HG03520 (cell line): Measurements from ENCODE around the gene SEMA4A.
A peak's percentile ranks its signal among the peaks of the same experiment; 100 is the strongest.

Experiments used
- ATAC-seq: cut with Tn5 transposase; IDR thresholded peaks from one replicate; pipeline ENCODE4 v1.9.1; 2021; ENCODE audit warnings: mild to moderate bottlenecking, moderate library complexity; ENCODE audit not compliant: unreplicated experiment

SEMA4A gene

DNA sequence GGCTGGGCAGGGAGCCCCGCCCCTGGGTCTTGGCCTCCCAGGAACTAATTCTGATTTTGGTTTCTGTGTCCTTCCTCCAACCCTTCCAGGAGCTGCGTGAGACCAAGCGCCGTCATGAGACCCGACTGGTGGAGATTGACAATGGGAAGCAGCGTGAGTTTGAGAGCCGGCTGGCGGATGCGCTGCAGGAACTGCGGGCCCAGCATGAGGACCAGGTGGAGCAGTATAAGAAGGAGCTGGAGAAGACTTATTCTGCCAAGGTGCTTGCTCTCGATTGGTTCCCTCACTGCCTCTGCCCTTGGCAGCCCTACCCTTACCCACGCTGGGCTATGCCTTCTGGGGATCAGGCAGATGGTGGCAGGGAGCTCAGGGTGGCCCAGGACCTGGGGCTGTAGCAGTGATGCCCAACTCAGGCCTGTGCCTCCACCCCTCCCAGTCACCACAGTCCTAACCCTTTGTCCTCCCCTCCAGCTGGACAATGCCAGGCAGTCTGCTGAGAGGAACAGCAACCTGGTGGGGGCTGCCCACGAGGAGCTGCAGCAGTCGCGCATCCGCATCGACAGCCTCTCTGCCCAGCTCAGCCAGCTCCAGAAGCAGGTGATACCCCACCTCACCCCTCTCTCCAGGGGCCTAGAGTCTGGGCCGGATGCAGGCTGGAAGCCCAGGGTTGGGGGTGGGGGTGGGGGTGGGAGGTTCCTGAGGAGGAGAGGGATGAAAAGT is 18.5 kb upstream of the SEMA4A start:
- no peak for ATAC-seq

DNA sequence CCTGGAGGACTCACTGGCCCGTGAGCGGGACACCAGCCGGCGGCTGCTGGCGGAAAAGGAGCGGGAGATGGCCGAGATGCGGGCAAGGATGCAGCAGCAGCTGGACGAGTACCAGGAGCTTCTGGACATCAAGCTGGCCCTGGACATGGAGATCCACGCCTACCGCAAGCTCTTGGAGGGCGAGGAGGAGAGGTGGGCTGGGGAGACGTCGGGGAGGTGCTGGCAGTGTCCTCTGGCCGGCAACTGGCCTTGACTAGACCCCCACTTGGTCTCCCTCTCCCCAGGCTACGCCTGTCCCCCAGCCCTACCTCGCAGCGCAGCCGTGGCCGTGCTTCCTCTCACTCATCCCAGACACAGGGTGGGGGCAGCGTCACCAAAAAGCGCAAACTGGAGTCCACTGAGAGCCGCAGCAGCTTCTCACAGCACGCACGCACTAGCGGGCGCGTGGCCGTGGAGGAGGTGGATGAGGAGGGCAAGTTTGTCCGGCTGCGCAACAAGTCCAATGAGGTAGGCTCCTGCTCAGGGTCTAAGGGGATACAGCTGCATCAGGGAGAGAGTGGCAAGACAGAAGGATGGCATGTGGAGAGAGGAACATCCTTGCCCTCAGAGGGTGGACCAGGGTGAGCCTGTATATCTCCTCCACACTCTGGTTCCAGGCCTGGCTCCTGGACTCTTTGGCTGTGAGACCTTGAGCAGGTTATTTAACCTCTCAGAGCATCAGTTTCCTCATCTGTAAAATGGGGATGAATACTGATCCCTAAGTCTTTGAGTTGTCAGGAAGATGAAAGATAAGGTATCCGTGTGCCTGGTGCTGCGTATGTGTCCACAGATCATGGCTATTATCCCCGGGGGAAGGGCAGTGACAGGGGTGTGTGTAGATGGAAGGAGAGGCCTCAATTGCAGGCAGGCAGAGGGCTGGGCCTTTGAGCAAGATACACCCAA is 17.2 kb upstream of the SEMA4A start:
- no peak for ATAC-seq

DNA sequence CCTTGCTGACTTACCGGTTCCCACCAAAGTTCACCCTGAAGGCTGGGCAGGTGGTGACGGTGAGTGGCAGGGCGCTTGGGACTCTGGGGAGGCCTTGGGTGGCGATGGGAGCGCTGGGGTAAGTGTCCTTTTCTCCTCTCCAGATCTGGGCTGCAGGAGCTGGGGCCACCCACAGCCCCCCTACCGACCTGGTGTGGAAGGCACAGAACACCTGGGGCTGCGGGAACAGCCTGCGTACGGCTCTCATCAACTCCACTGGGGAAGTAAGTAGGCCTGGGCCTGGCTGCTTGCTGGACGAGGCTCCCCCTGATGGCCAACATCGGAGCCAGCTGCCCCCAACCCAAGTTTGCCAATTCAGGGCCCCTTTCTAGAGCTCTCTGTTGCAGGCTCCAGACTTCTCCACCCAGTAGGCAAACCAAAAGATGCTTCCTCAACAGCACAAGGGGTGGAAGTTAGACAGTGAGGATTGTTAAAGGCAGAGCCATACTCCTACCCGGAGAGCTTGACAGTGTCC is 16.4 kb upstream of the SEMA4A start:
- no peak for ATAC-seq

DNA sequence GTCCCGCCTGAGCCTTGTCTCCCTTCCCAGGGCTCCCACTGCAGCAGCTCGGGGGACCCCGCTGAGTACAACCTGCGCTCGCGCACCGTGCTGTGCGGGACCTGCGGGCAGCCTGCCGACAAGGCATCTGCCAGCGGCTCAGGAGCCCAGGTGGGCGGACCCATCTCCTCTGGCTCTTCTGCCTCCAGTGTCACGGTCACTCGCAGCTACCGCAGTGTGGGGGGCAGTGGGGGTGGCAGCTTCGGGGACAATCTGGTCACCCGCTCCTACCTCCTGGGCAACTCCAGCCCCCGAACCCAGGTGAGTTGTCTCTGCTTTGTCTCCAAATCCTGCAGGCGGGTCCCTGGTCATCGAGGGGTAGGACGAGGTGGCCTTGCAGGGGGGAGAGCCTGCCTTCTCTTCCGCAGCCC is 14.9 kb upstream of the SEMA4A start:
- no peak for ATAC-seq

DNA sequence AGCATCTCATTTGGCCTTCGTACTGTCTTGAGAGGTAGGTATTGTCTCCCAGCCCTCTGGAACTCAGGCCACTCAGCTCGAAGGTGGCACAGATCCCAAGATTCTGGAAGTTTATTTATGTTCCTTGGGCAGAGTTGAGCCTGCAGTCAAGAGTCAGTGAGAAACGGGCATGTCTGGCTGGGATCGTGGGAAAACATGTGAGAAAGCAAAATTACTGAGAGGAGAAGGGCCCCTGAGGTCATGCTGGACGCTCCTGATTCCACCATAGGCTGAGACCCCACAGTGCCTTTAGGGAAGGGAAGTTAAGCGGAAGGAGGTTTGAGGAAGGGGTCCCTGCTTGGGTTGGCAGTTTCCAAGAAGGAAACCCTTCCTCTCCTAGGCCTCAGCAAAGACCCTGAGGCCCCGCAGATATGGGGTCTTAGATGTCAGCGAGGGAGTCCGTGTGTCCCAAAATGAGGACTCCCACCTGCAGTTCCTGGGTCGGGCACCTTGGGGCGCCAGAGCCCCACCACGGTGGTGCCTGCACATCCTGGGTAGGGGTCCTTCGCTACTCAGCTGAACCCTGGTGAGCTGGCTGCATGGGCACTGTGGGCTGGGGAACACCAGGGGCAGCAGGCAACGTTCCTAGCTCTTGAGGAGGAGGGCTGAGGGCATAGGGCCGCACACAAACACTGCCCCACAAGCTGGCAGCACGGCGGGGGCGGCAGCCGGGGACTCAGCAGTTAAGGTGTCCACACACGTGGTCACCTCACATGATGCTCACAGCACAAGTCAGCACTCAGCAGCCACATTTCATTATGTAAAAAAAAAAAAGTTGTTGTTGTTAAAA is 12.3 kb upstream of the SEMA4A start:
- ATAC-seq = no peak

DNA sequence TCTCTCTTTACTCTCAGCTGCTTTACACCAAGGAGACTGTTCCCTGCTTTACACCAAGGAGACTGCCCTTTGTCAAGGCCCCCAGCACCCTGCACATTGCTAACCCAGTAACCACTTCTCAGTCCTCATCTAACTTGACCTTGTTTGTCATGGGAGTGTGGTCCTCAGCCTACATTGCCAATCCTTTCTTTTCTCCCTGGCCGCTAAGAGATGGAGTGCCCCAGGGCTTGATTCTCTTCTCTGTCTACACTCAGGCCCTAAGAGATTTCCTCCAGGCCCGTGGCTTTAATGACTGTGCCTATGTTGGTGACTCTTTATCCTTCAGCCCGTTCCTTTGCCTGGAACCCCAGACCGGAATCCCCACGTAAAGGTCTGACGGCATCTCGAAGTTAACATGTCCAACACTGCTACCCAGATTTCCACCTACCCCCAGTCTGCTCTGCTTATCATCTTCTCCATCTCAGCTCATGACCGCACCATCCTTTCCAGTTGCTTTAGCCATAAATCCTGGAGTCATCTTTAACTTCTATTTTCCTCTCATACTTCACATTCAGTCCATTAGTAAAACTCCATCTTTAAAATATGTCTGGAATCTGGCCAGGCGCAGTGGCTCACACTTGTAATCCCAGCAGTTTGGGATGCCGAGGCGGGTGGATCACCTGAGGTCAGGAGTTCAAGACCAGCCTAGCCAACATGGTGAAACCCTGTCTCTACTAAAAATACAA is 9.5 kb upstream of the SEMA4A start:
- no peak for ATAC-seq

DNA sequence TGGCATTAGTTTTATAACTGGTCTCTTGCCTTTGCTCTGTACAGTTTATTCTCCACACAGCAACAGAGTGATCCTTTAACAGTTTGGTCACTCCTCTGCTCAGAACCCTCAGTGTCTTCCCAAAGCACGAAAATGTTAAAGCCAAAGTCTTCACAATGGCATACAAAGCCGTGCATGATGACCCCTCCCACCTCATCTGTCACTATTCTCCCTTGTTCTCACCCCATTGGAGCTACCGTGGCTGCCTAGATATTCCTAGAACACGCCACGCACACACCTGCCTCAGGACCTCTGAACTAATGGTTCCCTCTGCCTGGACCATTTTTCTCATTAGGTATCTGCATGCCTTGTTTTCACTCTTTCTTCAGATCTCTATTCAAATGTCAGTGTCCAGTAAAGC is 8.6 kb upstream of the SEMA4A start:
- ATAC-seq = no peak

DNA sequence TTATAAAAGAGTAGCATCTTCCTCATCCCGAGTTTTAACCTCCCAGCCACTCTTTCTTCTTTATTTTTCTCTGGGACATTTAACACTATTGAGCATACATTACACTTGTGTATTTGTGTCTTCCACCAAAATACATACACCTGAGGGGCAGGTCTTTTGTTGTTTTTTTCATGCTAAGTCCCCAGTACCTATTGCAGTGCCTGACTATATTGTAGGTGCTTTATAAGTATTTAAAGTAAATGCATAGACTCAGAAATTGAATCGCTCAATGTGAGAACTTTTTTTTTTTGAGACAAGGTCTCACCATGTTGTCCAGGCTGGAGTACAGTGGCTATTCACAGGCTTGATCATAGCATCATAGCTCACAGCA is 7.8 kb upstream of the SEMA4A start:
- no peak for ATAC-seq

DNA sequence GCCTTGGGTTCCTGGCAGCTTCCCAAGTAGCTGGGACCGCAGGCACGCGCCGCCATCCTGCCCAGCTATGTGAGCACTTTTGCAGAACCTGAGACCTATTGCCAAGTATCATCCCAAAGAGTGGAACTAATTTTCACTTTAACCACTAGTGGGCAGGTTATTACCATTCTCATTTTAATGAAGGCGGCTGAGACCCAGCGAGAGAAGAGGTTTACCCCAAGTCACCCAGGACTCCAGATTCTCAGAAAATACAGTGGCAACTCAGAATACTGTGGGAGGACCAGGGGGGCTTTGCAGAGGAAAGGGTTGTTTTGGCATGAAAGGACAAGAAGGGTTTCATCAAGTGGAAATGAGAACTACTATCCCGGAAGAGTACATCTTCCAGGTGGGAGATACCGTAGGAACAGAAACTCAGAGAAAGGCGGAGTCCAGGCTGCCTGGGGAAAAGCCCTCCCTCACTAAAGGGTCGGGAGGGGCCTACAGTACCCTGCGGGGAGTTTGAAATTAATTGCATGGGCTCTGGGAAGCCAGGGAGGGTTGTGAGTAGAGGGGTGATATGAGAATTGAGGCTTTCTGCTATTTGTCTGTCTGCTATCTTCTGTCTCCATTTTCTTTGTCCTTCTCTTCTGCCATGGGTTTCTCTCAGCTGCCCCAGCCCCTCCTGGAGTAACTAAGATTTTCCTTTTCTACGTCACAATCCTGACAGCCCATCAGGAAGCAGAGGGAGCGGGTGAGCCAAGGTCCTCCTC is 7.2 kb upstream of the SEMA4A start:
- ATAC-seq = no peak

DNA sequence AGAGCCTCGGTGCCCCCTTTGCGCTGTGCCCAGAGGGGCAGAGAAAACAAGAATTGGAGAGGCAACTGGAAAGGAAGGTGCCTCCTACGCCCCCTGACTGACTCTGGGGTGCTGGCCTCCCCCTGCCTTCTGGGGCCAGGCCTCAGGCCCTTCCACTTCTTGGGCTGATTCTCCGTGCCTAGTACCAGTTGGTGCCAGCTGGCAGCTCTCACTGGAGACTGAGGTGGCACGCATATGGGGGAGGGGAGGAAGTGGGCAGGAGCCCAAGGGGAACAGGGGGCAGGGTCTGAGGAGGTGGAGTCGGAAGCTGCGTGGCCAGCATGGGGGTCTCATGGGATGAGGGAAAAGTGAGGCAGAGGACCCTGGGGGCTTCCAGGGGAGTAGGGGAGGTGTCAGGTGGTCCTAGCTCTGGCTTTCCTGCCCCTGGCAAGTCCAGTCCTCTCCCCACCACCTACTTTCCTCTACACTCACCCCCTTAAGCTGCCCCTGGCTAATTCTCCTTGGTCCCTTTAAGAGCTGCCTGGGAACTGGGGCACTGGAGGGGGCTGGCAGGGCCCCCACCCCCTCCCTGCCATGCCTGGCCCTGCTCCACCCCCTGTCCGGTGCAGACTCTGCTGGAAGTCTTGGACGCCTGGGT is 6.5 kb upstream of the SEMA4A start:
- ATAC-seq = no peak

DNA sequence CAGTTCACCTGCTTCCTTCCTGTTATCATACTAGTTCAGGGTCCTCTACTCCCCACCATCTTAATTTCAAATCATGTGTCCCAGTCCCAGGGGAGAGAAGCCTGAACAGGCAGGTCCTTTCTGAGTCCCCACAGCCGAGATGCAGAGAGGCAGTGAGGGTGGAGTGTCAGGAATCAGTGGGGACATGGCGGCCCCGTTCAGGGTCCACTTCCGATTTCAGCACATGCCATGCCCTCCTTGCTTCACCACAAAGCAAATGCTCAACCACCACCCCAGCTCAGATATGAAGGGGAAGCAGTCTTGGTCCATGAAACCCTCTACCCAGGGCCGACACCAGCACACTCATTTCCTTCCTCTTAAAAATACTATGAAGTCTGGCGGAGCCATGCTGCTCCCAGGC is 5.2 kb upstream of the SEMA4A start:
- ATAC-seq = no peak

DNA sequence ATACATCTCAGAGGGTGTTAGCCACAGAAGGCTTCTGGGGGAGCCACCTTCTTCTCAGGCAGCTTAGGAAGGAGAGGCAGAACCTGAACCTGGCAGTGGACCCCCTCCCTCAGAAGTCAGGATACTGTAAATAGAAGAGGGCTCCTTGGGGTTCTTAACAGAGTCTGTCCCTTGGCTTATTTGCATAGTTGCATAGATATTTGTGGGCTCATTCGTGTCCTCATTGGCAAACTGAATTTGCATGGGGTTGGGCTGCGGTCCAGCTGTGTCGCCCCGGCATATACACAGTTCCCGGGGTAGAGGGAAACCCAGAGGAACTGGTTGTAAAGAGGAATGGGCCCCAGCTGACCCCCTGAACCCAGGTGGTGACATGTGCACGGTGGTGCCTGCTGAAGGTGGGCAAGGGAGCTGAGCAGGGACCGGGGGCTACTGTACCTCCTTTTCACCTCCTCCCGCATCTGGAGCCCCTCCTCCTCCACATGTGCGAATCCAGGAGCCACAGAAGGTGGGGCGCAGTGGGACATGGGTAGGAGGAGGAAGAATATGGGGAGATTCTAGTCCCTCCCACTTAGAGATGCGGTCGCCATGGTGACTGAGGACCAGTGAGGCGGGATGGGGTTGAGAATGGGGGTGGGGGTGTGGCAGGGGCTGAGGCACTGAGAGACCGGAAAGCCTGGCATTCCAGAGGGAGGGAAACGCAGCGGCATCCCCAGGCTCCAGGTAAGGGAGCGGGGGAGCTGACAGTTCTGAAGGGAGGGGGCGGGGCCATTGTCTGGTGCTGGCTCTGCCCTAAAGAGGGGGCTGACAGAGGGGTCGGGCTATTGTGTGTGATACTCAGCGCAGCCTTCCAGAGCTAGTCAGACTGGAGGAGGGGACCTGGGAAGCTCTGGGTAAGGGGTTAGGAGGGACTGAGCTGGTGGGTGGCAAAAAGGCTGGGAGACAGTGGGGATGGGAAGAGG is 3.7 kb upstream of the SEMA4A start:
- peak; percentile 45 for ATAC-seq

DNA sequence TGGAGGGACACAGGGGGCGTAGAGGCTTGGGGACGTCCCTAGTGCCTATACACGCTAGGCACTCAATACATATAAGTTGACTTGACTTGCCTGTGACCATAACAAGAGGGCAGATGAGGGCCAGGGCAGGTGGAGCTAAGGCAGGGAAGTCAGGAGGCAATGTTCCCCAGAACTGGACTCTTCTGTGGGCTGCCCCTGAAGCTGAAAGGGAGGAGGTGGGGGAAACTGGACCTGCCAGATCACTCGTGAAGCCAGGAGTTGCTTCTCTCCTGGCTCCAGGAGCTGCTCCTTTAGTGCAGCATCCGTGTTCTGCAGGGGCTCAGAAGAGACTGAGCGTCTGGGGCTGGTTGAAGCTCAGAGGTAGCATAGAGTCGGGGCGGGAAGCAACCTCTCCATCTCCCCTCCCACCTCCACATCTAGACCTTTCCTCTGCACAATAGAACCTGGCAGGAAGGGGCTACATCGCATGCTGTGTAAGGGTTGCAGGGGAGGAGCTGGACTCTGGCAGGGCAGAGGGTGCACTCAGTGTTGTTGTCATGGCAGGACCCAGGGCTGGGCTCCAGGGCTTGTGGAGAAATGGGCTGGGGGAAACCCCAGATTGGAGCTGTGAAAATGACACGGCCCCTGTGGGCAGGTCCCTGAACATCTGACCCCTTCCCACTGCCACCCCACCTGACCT is 2.9 kb upstream of the SEMA4A start:
- ATAC-seq = no peak

DNA sequence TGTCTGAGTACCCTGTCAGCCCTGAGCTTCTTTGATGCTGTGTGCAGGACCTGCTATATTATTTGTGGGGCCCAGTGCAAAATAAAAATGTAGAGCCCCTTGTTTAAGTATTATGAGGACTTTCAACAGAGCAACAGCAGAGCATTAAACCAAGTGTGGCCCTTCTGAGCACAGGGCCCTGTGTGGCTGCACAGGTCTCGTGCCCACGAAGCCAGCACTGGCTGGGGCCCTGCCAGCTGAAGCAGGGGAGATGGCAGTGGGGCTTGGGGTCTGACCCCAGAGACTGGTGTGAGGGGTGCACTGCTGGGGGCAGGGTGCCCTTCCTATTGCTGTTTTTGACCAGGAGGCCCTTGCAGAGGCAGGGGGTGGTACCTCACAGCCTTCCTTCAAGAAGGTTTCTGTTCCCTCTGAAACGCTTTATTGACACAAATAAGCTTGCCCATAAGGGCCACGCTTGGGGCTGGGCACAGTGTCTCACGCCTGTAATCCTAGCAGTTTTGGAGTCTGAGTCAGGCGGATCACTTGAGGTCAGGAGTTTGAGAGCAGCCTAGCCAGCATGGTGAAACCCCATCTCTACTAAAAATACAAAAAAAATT is 2.2 kb upstream of the SEMA4A start:
- ATAC-seq = no peak

DNA sequence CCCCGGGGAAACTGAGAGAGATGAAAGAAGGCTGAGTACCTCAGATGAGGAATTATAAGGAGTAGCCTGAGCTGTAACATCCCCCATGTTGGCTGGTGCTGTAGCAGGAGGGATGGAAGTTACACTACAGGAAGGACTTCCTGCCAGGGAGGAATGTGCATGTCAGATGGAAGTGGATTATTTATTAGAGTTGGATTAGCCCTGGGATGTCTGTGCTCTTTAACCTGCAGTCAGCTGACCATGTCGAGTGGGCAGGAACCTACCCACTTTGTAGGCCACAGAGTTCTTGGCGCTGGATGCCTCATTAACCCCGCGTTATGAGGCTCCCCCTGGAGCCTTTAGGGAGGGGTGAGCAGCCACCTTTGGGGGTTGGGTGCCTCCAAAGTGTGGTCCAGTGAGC is 757 bp upstream of the SEMA4A start:
- ATAC-seq = no peak

DNA sequence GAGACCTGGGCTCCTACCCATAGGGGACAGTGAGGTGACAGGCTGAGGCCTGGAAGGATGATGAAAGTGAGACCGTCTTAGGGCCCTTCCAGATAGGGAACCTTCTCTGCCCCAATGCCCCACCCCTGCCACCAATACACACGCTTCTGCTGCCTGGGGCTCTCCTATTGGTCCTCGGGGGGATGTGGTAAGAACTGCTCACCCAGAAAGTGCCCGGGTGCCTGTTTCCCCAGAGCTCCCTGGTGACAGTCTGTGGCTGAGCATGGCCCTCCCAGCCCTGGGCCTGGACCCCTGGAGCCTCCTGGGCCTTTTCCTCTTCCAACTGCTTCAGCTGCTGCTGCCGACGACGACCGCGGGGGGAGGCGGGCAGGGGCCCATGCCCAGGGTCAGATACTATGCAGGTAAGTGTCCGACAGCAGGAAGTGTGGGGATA is 948 bp downstream of the SEMA4A start:
- no peak for ATAC-seq
